Subcutaneous abdominal adipose tissue (tissue), 5 donors: ENCODE measurements around the gene MIA.
A peak's percentile ranks its signal among the peaks of the same experiment; 100 is the strongest.
"Not testable (repeated sequence)": the region's sequence is repeated elsewhere in the genome, so short reads cannot be mapped to it uniquely, and the experiment has no call there.

Experiments
- H3K27ac ChIP-seq: one replicate; pipeline ENCODE4 v1.7.0; 2013; ENCODE audit warnings: low read depth, mild to moderate bottlenecking, inconsistent platforms, low read length, moderate library complexity
- H3K27me3 ChIP-seq, 5 donors: one replicate each; pipeline ENCODE4 v1.7.0; 2013; ENCODE audit warnings: low read length in 5 of 5, inconsistent platforms in 1 of 5; ENCODE audit not compliant: control insufficient read depth in 5 of 5, insufficient read depth in 4 of 5
- H3K36me3 ChIP-seq, 5 donors: one replicate each; pipeline ENCODE4 v1.7.0; 2013; ENCODE audit warnings: low read length in 5 of 5; ENCODE audit not compliant: control insufficient read depth in 5 of 5, insufficient read depth in 5 of 5
- H3K4me1 ChIP-seq, 5 donors: one replicate each; pipeline ENCODE4 v1.7.0; 2013; ENCODE audit warnings: low read length in 5 of 5, mild to moderate bottlenecking in 3 of 5, moderate library complexity in 1 of 5; ENCODE audit not compliant: control insufficient read depth in 5 of 5, insufficient read depth in 5 of 5
- H3K4me3 ChIP-seq, 5 donors: one replicate each; pipeline ENCODE4 v1.7.0; 2013; ENCODE audit warnings: low read length in 5 of 5, low read depth in 1 of 5
- H3K9ac ChIP-seq, 5 donors: one replicate each; pipeline ENCODE4 v1.7.0; 2013; ENCODE audit warnings: low read length in 5 of 5, mild to moderate bottlenecking in 4 of 5, moderate library complexity in 3 of 5
- H3K9me3 ChIP-seq, 5 donors: one replicate each; pipeline ENCODE4 v1.7.0; 2013; ENCODE audit warnings: low read length in 5 of 5; ENCODE audit not compliant: control insufficient read depth in 5 of 5
- donor health status: healthy.
- donor health status: healthy.
- donor health status: healthy.
- donor health status: healthy.
- donor health status: healthy.

MIA gene

GRCh38 chr19:40808497-40808896 lies 33.2 kb downstream of the MIA start:
- H3K9me3 ChIP-seq: no peaks in the 10 kb centered on the region
- peaks cover 0 to 45% (median 38%) of the 10 kb centered on the region in 5 donors for H3K36me3 ChIP-seq

GRCh38 chr19:40809358-40810086 lies 34.2 kb downstream of the MIA start:
- no peaks in the 10 kb centered on the region for H3K9me3 ChIP-seq
- peaks cover 0 to 38% (median 29%) of the 10 kb centered on the region in 5 donors for H3K36me3 ChIP-seq
- H3K4me3 ChIP-seq: peak overlapping the region in 4 of 5 donors; percentile 52 to 68 (median 62)
- H3K4me1 ChIP-seq: peaks cover 19 to 83% (median 71%) of the 10 kb centered on the region in 5 donors
- H3K27ac ChIP-seq: no peak overlapping the region
- H3K27me3 ChIP-seq: peaks cover 0 to 2% (median 0%) of the 10 kb centered on the region in 5 donors
- H3K9ac ChIP-seq: peak overlapping the region in 1 of 5 donors; percentile 39

More at GRCh38 chr19:40808497-40808896, 33.2 kb downstream of the MIA start:
- Histone ChIP-seq H3K4me1 (peaks cover 25 to 93% (median 81%) of the 10 kb centered on the region in 5 donors), H3K4me3 (no peak overlapping the region), H3K9ac (no peak overlapping the region), H3K27me3 (peaks cover 0 to 2% (median 0%) of the 10 kb centered on the region in 5 donors), H3K27ac (peak overlapping the region; percentile 79)

- Histone ChIP-seq H3K9me3 (no peaks in the 10 kb centered on the region), H3K4me1 (peaks cover 16 to 77% (median 65%) of the 10 kb centered on the region in 5 donors), H3K9ac (peak overlapping the region in 2 of 5 donors; percentile 39 to 56), H3K27me3 (peaks cover 0 to 2% (median 0%) of the 10 kb centered on the region in 5 donors), H3K36me3 (peaks cover 0 to 31% (median 25%) of the 10 kb centered on the region in 5 donors), H3K27ac (peak overlapping the region; percentile 37), H3K4me3 (peak overlapping the region; percentile 50 to 68 (median 59))
Measured at GRCh38 chr19:40810160-40810559, 34.8 kb downstream of the MIA start.

GRCh38 chr19:40810649-40811408 lies 35.5 kb downstream of the MIA start:
- H3K4me1 ChIP-seq: peaks cover 10 to 70% (median 58%) of the 10 kb centered on the region in 5 donors
- peaks cover 0 to 28% (median 25%) of the 10 kb centered on the region in 5 donors for H3K36me3 ChIP-seq
- H3K27ac ChIP-seq: peak overlapping the region; percentile 37
- H3K27me3 ChIP-seq, H3K9me3 ChIP-seq: not testable (repeated sequence)
- peak overlapping the region in 1 of 5 donors; percentile 51 for H3K9ac ChIP-seq
- peak overlapping the region; percentile 52 to 72 (median 64) for H3K4me3 ChIP-seq

GRCh38 chr19:40811478-40812341 lies 36.4 kb downstream of the MIA start:
- Histone ChIP-seq H3K4me1 (peaks cover 8 to 61% (median 49%) of the 10 kb centered on the region in 5 donors), H3K4me3 (peak overlapping the region in 3 of 5 donors; percentile 22 to 64 (median 59))

GRCh38 chr19:40812571-40812970 lies 37.2 kb downstream of the MIA start:
- H3K4me1 ChIP-seq: peaks cover 3 to 53% (median 41%) of the 10 kb centered on the region in 5 donors
- not testable (repeated sequence) for H3K4me3 ChIP-seq, H3K9ac ChIP-seq, H3K27ac ChIP-seq, H3K9me3 ChIP-seq, H3K27me3 ChIP-seq
- peaks cover 0 to 22% (median 18%) of the 10 kb centered on the region in 5 donors for H3K36me3 ChIP-seq

More at GRCh38 chr19:40811478-40812341, 36.4 kb downstream of the MIA start:
- Histone ChIP-seq H3K27me3 (peaks cover 0 to 1% (median 0%) of the 10 kb centered on the region in 5 donors), H3K36me3 (peaks cover 0 to 28% (median 25%) of the 10 kb centered on the region in 5 donors), H3K9ac (peak overlapping the region in 1 of 5 donors; percentile 52), H3K9me3 (no peaks in the 10 kb centered on the region), H3K27ac (no peak overlapping the region)

- H3K4me1 ChIP-seq: peaks cover 3 to 50% (median 40%) of the 10 kb centered on the region in 5 donors
- H3K27ac ChIP-seq: no peak overlapping the region
- H3K9ac ChIP-seq: no peak overlapping the region
- H3K27me3 ChIP-seq: no peaks in the 10 kb centered on the region
- H3K4me3 ChIP-seq: no peak overlapping the region
- no peaks in the 10 kb centered on the region for H3K9me3 ChIP-seq
- peaks cover 0 to 15% (median 12%) of the 10 kb centered on the region in 5 donors for H3K36me3 ChIP-seq
Measured at GRCh38 chr19:40813182-40813581, 37.9 kb downstream of the MIA start.

- Histone ChIP-seq H3K27ac (no peak overlapping the region), H3K27me3 (no peaks in the 10 kb centered on the region), H3K4me3 (no peak overlapping the region), H3K9ac (no peak overlapping the region), H3K4me1 (peaks cover 6 to 44% (median 38%) of the 10 kb centered on the region in 5 donors), H3K9me3 (no peaks in the 10 kb centered on the region), H3K36me3 (no peaks in the 10 kb centered on the region)
Measured at GRCh38 chr19:40815223-40815622, 39.9 kb downstream of the MIA start.
